SK-N-SH treated with all-trans-retinoic acid at 6 μM for 48 hours (cell line): Measurements from ENCODE around the gene LHB.

ENCODE experiments used
- ATAC-seq: fragments of 200-7000 bp; cut with Tn5 transposase; 3 replicates; pipeline ENCODE4 v1.9.1; 2020; ENCODE audit warnings: mild to moderate bottlenecking, moderate library complexity
- ARNTL ChIP-seq: fragments of 450-650 bp; formaldehyde crosslinking; IDR thresholded peaks from 2 replicates; pipeline ENCODE4 v1.5.0; 2020; ENCODE audit warnings: low read depth, mild to moderate bottlenecking, moderate library complexity, borderline replicate concordance
- BACH2 ChIP-seq: fragments of 250-450 bp; sonication (Bioruptor Pico); IDR thresholded peaks from 2 replicates; pipeline ENCODE4 v1.9.0; 2021; ENCODE audit warnings: mild to moderate bottlenecking, borderline replicate concordance
- CREB5 ChIP-seq: fragments of 250-450 bp; sonication (Bioruptor Pico); IDR thresholded peaks from 2 replicates; pipeline ENCODE4 v1.5.1; 2020; ENCODE audit warnings: low read depth, mild to moderate bottlenecking, moderate library complexity
- CSRNP3 ChIP-seq: fragments of 250-450 bp; sonication (Bioruptor Pico); IDR thresholded peaks from 2 replicates; pipeline ENCODE4 v1.5.1; 2021; ENCODE audit warnings: mild to moderate bottlenecking, moderate library complexity
- GLIS3 ChIP-seq: fragments of 250-450 bp; sonication (Bioruptor Pico); IDR thresholded peaks from 2 replicates; pipeline ENCODE4 v1.5.0; 2020; ENCODE audit warnings: mild to moderate bottlenecking, moderate library complexity
- OSR1 ChIP-seq: fragments of 250-450 bp; sonication (Bioruptor Pico); IDR thresholded peaks from 2 replicates; pipeline ENCODE4 v1.8.0; 2022; ENCODE audit warnings: moderate library complexity, mild to moderate bottlenecking, inconsistent platforms
- PATZ1 ChIP-seq: fragments of 250-450 bp; sonication (Bioruptor Pico); IDR thresholded peaks from 2 replicates; pipeline ENCODE4 v1.8.0; 2020; ENCODE audit warnings: mild to moderate bottlenecking, moderate library complexity, borderline replicate concordance
- PPARA ChIP-seq: fragments of 250-450 bp; sonication (Bioruptor Pico); IDR thresholded peaks from 2 replicates; pipeline ENCODE4 v1.5.0; 2020; ENCODE audit warnings: mild to moderate bottlenecking, borderline replicate concordance
- SNAI2 ChIP-seq: fragments of 250-450 bp; sonication (Bioruptor Pico); IDR thresholded peaks from 2 replicates; pipeline ENCODE4 v1.5.0; 2020; ENCODE audit warnings: mild to moderate bottlenecking, moderate library complexity
- TCF4 ChIP-seq: fragments of 250-450 bp; sonication (Bioruptor Pico); IDR thresholded peaks from 2 replicates; pipeline ENCODE4 v1.8.0; 2021; ENCODE audit warnings: mild to moderate bottlenecking, moderate library complexity, borderline replicate concordance
- TSHZ2 ChIP-seq: fragments of 250-450 bp; sonication (Bioruptor Pico); IDR thresholded peaks from 2 replicates; pipeline ENCODE4 v1.5.0; 2020; ENCODE audit warnings: mild to moderate bottlenecking, moderate library complexity
- ZC3H10 ChIP-seq: fragments of 250-450 bp; sonication (Bioruptor Pico); IDR thresholded peaks from 2 replicates; pipeline ENCODE4 v1.5.1; 2021; ENCODE audit warnings: mild to moderate bottlenecking, moderate library complexity
- ZNF565 ChIP-seq: fragments of 450-650 bp; formaldehyde crosslinking; conservative IDR thresholded peaks from 2 replicates; pipeline ENCODE4 v1.5.0; 2020; ENCODE audit warnings: low read depth, mild to moderate bottlenecking, moderate library complexity
- ZNF70 ChIP-seq: fragments of 450-650 bp; formaldehyde crosslinking; IDR thresholded peaks from 2 replicates; pipeline ENCODE4 v1.5.0; 2020; ENCODE audit warnings: mild to moderate bottlenecking, moderate library complexity
- ZNF8 ChIP-seq: fragments of 450-650 bp; formaldehyde crosslinking; IDR thresholded peaks from 2 replicates; pipeline ENCODE4 v1.5.0; 2020; ENCODE audit warnings: mild to moderate bottlenecking, moderate library complexity

LHB gene

GRCh38 chr19:49018388-49019241 lies 1.7 kb upstream of the LHB start:
- peak; percentile 9 for ATAC-seq

- TF ChIP-seq CREB5 (CRISPR knock-in tag) = no peak
- TF ChIP-seq GLIS3 (CRISPR knock-in tag) = peak; percentile 53; the same call in 1 of the 2 replicates
- TF ChIP-seq, all 23 proteins: peak for 1
- peak; percentile 80 for ATAC-seq
Observed at GRCh38 chr19:49017666-49018351, 918 bp upstream of the LHB start.

GRCh38 chr19:49016067-49016839 lies 638 bp downstream of the LHB start:
- ATAC-seq = no peak
- TF ChIP-seq ZNF70 (CRISPR knock-in tag) (no peak), TSHZ2 (CRISPR knock-in tag) (no peak), ZNF565 (CRISPR knock-in tag) (no peak), ZC3H10 (no peak)

- no peak for TF ChIP-seq CREB5 (CRISPR knock-in tag)
- no peak for TF ChIP-seq TSHZ2 (CRISPR knock-in tag)
- no peak for TF ChIP-seq BACH2 (CRISPR knock-in tag)
- TF ChIP-seq ZNF70 (CRISPR knock-in tag) = no peak
- no peak for TF ChIP-seq ZNF8 (CRISPR knock-in tag)
- TF ChIP-seq SNAI2 (CRISPR knock-in tag) = no peak
- no peak for TF ChIP-seq ARNTL (CRISPR knock-in tag)
- no peak for ATAC-seq
Observed at GRCh38 chr19:49014870-49015255, 2.0 kb downstream of the LHB start.

GRCh38 chr19:49014123-49014869 lies 2.6 kb downstream of the LHB start:
- no peak for ATAC-seq
- TF ChIP-seq CREB5 (CRISPR knock-in tag) (no peak), ZNF70 (CRISPR knock-in tag) (no peak), SNAI2 (CRISPR knock-in tag) (no peak), BACH2 (CRISPR knock-in tag) (no peak), OSR1 (CRISPR knock-in tag) (no peak), TCF4 (no peak), ZNF565 (CRISPR knock-in tag) (no peak), PATZ1 (CRISPR knock-in tag) (no peak), CSRNP3 (no peak), PPARA (CRISPR knock-in tag) (no peak)
